NCI-H460 (cell line): ENCODE measurements around the gene AGBL4. TPM values are rescaled to one million over a fixed set of nuclear protein-coding genes. Genes with fewer than 3 reads are reported as not detected.
"Not testable (repeated sequence)": the region's sequence is repeated elsewhere in the genome, so short reads cannot be mapped to it uniquely, and the experiment has no call there.

Experiments used
- DNase-seq: peaks from one replicate; pipeline ENCODE4 v3.0.0-alpha.2; 2016; ENCODE audit warnings: low read depth; ENCODE audit errors: extremely low read depth
- total RNA-seq: library from RNA; depleted of rRNA; stranded (reverse); fragments of >200 nt; shearing (Covaris generic); gene quantifications from 2 replicates; pipeline ENCODE4 v1.2.3, GENCODE V29; 2014

Gene AGBL4
- total RNA-seq, 1 experiment from 2014 or later: not detected

DNA sequence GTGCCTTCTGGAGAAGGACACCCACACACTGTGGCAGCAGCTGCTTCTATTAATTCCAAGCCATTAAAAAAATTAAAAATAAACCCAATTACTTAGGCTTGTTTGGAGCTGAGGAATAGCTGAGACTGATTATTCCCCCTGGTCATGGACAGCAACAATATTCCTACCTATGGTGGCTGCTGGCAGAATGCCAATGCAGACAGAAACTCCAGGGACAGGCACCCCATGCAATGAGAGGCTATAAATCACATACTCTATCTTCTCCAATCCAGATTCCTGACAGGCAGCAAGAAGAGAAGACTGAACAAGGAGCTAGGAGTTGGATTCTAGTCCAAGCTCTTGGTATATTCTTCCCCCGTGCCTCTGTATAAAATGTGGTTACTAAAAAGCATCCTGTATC, 971.7 kb downstream of the AGBL4 start:
- no peak for DNase-seq

DNA sequence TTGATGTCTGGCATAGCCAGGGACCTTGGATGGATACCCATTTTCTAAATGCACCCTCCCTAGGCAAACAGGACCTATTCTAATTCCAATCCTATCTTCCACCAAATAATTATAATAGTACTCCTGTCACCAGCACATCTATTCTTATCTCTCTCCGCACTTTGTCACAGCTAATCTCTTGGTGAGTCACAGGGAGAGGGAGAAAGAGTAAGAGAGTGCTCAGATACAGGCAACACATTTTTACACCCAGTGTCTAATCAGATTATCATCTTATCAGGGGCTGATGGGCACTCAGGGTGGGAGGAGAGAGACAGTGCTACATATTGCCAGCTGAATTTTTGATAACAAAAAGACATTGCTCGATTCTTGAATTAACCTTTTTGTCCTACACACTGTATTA, 972.1 kb downstream of the AGBL4 start:
- no peak for DNase-seq

DNA sequence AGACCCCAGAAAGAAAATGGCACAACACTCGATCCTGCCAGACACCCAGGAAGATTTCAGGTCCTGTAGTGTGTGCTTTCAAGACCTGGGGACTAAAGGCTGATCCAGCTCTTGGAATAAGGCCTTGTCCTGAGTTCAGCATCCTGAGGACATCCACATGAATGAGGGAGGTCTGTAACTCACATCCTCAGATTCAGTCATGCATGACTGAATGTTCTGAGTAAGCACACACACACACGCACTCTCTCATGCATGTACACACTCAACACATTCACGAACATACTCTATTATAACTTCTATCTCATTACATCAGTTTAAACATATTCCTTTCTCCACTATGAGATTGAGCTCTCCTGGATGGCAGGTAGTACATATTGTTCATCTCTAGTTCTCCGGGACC, 973.7 kb downstream of the AGBL4 start:
- no peak for DNase-seq

DNA sequence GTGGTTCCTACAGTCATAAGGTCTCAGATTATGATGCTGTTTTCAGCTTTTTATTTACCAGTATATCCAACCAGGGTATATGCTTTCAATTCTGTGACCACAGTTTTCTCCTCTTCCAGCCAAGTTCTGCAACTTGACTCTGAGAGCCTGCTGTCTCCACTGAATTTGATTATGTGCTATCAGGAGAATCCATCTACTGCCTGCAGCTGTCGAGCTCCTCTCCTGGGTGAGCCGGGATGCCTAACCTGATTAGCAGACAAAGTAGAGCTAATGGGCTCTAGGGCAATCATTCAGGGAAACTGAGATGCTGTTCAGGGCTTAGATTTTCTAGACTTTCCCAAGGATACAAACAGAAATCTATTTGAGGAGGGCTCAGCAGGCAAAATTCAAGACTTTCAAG, 975.6 kb downstream of the AGBL4 start:
- no peak for DNase-seq

DNA sequence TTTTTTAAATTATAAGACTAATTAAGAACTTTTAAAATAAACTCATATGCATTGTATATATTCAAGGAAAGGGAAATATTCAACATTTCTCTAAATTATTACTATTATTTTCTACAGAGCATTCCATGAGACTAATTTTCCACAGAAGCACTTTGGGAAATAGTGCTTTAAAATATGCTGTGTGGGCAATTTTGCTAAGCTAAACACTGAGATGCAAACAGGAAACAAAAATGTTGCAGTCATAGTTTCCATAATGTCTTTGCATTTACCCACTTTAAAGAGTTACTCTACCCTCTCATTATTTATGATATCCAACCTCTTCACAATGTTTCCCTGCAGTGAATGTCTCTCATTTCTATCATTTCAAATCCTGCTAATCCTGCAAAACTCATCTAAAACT, 977.4 kb downstream of the AGBL4 start:
- DNase-seq: no peak

DNA sequence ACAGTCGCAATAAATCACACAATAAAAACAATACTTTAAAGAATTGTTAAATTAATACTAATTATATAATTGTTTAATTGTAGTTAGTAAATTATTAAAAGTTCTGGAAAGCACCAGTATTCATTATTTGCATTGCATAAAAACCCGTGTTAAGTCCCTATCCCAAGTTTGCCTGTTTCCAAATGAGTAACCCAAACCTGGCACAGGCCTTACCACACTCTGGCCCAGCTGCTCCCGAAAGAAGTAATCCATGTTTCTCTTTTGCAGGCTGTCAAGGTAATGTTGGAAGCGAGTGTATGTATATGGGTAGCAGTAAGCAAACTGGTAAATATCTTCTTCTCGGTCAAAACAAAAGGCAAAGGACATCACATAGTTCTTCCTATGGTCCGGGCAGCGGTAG, 978.4 kb downstream of the AGBL4 start:
- DNase-seq: no peak

DNA sequence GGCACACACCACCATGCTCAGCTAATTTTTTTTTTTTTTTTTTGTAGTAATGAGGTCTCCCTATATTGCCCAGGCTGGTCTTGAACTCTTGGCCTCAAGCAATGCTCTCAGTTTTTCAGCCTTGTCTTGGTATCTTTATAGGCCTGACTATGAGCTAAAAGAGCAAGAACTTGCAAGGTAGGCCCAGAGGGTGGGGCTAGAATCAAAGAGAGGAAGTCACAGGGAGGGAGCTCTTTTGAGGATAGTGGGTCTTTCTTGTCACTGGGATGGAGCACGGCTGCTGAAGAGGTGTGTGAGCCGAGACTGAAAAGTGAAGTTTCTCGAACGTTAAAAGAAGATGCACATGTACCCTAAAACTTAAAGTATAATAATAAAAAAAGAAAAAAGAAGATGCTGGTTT, 987.1 kb downstream of the AGBL4 start:
- no peak for DNase-seq

DNA sequence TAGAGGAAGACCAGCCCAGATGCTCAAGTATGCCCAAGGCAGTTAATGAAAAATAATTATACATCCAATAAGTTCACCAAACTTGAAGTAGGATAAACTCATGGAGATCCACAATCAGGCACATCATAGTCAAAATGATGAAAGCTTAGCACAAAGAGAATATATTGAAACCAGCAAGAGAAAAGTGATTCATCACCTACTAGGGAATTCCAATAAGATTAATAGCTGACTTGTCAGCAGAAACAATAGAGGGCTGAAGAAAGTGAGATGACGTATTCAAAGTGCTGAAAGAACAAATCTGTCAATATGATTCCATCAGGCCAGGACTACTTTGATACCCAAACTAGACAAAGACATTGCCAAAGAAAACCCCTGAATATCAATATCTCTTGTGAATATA, 995.4 kb downstream of the AGBL4 start:
- no peak for DNase-seq

DNA sequence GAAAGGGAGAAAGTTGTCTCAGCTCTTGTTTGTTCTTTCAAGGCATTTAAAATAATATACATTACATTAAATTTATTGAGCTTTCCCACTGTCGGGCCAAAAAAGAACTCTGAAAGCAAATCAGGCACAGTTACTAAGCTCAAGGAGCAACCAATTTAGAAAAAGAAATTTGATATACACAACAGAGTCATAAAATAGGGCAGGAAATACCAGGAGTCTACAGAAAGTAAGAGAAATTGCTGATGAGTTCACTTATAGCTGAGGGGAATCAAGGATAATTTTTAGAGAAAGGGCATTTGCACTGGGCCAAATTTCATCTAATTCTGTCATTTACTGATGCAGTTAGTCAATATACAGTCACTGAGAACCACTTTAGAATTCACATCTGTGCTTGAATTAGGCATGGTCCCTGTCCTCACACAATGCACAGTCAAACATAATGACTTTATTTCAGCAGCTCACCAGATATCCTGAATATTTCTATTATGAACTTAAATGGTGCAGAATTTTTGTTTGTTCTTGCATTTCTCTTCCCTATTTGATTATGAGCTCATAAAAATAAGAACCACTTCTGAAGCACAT, 997.4 kb downstream of the AGBL4 start:
- DNase-seq: no peak

DNA sequence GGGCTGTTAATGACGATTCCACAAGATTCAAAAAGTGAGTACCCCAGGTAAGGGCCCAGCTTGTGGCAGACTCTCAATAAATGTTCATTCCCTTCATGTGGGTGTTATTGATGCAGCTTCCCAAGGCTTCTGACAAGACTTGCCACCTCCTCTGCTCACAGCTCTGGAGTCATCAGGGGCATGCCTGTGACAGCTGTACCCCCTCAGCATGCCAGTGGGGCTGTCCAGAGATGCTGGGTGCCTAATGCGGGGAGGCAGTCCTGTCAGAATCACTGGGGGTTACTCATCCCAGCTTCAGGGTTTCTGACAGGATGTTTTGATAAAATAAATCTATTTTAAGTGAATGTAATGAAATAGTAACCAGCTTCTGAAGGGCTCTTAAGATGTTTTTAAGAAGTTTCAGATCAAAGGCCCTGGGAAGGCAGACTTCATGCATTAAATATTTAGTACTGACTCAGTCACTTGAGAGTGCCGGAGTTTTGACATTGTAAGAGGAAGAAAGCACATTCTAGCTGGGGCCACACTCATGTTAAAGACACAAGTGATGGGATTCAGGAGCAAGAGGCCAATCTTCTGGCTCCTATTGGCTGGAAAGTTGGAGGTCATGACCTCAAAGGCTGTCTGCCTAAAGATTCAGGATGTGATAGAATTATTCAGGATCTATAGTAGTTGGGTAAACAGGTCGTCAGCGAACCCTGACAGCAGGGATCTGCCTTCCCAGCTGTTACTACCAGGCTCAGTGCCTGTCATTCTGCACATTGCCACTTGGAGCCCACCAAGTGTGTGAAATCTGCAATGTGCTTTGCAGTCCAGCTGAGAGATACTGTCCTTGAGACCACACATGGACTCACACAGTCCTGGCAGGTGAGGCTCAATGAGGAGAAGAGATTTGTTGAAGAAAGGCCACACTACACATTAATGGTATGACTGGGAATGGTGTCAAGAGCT, 1007.5 kb downstream of the AGBL4 start:
- no peak for DNase-seq

DNA sequence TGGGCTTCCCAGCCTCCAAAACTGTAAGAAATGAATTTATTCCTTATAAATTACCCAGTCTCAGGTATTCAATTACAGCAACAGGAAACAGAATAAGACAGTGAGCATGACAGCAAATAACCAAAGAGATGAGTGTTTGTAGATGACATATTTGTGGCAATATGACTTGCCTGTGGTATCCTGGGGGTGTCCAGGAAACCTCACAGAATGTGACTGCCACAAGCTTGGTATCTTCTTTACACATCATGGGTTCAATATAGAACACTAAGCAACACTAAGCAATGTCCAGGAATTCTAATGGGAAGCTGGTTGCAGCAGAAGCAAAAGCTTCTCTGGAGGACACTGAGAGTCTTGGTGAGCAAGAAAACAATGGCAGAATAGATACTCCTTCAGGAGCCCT, 1010.7 kb downstream of the AGBL4 start:
- DNase-seq: no peak

DNA sequence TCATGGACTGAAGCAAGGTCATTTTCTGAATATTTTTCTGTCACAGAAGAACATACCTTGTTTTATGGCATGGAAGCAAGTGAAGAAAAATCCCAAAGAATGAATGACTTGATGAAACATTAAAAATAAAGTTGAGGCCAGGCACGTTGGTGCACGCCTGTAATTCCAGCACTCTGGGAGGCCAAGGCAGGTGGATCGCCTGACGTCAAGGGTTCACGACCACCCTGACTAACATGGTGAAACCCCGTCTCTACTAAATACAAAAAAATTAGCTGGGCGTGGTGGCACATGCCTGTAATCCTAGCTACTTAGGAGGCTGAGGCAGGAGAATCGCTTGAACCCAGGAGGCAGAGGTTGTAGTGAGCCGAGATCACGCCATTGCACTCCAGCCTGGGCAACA, 1020.8 kb downstream of the AGBL4 start:
- DNase-seq: not testable (repeated sequence)

DNA sequence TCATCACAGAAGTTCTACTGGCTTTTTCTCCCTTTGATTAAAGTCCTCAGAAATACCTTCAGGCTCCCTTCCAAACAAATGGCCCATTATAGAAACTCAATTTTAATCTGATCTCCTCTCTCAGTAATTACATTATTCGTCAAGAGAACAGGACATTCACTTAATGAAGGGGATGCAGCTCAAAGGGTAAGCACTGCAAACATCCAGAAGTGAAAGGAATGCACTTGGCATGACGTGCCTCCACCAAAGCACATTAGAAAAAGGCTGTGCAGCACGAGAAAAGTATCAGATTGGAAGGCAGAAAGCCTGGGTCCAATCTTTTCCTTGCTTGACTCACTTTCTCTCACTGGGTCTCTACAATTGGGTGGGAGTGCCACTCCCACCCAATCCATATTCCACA, 1024.4 kb downstream of the AGBL4 start:
- no peak for DNase-seq

DNA sequence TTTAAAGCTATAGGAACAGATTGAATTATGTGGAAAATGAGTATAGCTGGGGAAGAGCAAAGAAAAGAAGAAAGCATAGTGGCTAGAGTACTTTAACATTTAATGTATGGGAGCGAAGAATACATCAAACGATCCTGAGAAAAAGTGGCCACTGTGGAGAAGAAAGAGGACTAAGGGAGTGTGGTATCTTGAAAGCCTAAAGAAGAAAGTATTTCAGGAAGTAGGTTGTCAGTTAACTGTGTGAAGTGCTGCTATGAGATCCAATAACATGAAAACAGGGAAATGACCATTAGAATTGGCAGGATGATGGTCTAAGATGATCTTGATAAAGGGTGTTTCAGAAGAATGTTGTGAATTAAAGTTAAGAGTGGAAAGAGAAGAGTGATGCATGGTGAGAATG, 1027.4 kb downstream of the AGBL4 start:
- no peak for DNase-seq

DNA sequence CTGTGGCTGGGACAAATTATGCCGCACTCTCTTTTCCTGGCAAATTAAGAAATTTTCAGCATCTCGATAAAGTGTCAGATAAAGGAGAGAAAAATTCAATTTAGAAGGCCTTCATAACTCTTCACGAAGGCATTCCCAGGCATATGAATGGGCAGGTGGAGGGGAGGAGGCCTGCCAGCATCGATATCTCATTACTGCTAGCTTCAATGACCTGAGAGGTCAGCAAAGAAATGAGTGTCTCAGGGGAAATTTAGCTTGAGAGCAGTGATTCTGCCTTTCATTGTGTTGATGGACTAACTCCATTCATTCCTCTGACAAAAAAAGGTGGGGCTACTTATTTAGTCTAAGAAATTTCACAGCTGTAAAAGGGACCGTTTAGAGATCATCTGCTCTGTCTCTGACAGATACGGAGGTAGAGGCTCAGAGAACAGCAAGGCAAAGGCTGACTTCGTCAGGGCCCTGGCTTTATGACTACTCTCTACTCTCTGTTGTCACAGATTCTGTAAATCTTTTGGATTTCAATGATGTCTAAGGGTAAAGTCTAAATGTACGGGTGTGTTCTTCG, 1035.0 kb downstream of the AGBL4 start:
- no peak for DNase-seq

DNA sequence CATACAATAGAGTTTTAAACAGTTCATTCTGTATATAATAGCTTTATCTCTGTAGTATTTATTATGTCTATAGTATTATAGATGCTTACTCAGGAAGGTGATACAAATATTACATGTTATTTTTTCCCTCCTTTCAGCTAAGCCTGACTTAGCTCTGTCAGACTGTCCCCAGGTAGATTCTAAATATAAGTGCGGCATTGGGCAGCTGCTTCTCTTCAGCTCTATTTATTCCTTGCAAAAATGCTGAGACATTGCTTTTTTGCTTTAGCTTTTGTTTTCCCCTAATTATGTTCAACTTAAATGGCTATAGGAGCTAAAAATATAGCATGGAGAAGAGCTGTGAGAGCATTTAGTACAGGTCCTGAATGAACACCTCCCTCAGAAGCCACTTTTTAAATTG, 1043.8 kb downstream of the AGBL4 start:
- no peak for DNase-seq

DNA sequence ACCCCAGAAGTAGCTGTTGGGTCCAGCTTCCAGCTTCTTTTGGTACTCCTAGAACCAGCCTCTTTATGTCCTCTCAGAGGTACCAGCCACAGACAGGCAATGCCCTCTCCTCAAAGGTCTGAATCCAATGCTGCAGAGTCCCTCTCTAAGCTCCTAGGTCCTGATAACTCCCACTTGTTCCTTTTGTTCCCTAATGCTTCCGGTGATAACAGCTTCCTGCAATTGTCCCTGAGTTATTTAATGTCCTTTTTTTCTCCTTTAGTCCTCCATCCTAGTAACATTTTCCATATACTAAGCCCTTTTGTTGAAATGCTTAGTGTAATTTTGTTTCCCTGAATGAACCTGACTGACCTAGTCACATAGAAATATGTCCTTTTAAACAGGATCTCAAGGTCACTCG, 1045.3 kb downstream of the AGBL4 start:
- DNase-seq: no peak

DNA sequence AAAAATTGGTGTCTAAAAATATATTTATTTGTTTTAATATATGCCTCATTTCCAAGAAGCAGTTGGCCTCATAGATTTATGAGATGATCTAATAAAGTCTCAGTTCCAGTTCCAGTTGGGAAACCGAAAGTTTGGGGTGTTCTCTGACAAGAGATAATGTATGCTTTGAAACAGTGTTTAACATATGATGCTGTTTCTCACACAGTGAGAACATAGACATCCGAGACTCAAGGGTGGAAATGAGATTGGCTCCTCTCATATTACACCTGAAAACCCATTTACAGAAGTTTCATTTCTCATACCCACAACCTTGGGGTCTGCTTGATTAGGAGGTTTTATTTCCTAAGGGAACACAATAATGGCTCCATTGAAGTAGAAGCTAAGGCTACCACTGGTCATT, 1046.5 kb downstream of the AGBL4 start:
- no peak for DNase-seq

DNA sequence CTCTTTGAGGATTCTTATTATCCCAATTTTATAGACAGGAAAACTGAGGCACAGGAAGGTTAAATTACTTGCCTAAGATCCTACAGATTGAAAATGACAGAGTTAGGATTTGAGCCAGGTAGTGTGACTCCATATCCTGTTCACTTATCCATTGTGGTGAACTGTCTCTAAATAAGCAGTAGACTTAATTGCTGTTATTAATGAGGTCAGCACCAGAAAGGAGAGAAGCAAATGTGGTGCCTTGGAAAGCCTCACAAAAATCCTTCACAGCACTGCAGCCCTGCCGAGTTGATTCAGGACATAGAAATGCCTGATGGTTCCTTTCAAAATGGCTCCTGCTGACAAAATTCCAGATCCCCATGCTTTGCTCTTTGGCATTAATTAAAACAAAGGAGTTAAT, 1053.8 kb downstream of the AGBL4 start:
- DNase-seq: no peak

DNA sequence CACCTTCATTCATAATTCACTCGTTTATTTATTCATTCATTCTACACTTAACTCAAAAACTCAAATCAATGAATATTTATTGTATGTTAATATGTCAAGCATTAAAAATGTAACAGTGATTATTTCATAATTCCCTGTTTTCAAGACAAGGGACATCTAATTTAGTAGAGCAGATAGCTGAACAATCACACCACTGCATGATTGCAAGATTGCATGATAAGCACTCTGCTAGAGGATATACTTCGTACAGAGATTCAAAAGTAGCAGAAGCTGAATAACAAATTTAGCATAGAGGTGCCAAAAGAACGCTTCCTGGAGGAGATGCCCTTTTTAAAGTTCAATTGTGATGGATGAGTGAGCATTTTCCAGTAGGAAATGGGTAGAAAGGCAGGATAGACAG, 1056.4 kb downstream of the AGBL4 start:
- peak; percentile 80 for DNase-seq

DNA sequence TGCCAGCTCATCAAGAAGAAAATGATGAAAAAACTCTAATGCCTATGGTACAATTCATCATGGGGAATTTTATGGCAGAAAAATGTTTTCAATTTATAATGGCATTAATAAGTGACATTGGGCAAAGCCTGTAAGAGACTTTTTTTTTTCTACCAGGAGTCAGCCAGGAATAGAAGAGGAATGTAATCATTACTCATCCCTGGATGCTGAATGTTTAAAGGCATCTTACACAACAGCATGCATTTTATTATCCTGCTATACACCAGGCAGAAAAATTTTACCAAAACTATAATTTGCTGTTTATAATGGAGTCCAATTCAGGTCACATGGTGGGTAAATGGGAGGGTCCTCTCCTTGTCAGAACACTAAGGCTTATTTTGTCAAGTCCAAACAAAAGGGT, 1057.2 kb downstream of the AGBL4 start:
- peak; percentile 50 for DNase-seq

DNA sequence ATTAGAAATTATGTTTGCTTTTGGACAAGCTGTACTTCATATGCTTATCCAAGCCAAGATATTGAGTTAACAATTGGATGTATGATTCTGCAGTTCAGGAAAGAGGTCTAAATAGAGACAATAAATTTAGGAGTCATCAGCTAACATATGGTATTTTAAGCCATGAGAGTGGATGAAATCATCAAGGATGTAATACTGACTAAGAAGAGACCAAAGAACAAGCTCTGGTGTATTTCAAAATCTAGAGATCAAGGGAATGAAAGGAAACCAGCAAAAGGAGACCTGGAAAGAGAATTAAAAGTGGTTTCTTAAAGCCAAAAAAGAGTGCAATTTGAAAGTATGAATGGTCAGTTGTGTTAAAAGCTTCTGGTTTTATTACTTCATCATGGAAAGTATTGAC, 1063.4 kb downstream of the AGBL4 start:
- DNase-seq: no peak
